Nephron progenitor cell (in vitro differentiated cells): ENCODE data around the gene SH3GL1.

ENCODE experiments used
- DNase-seq: peaks from one replicate; pipeline ENCODE4 v3.0.0; 2021
- H3K27ac Mint-ChIP-seq: 2 replicates; pipeline ENCODE4 v1.8.0; 2021; ENCODE audit warnings: mild to moderate bottlenecking, moderate library complexity, mixed read lengths
- H3K27me3 Mint-ChIP-seq: 2 replicates; pipeline ENCODE4 v1.8.0; 2021; ENCODE audit warnings: mild to moderate bottlenecking, low read depth, mixed read lengths; ENCODE audit not compliant: poor library complexity
- H3K36me3 Mint-ChIP-seq: 2 replicates; pipeline ENCODE4 v1.8.0; 2021; ENCODE audit warnings: low read depth, mixed read lengths
- H3K4me1 Mint-ChIP-seq: 2 replicates; pipeline ENCODE4 v1.8.0; 2021; ENCODE audit warnings: mixed read lengths
- H3K4me3 Mint-ChIP-seq: 2 replicates; pipeline ENCODE4 v1.8.0; 2021; ENCODE audit warnings: mild to moderate bottlenecking, moderate library complexity, mixed read lengths
- H3K9me3 Mint-ChIP-seq: 2 replicates; pipeline ENCODE4 v1.8.0; 2021; ENCODE audit warnings: mild to moderate bottlenecking, moderate library complexity, mixed read lengths
- TF ChIP-seq, protein P1 (sequence below): fragments of 200-600 bp; sonication (generic); IDR thresholded peaks from 2 replicates; pipeline ENCODE4 v1.5.0; 2021; ENCODE audit warnings: antibody characterized with exemption

SH3GL1 gene

GRCh38 chr19:4358709-4359626 lies 41.4 kb downstream of the SH3GL1 start:
- Mint-ChIP-seq H3K27ac (no peak overlapping the region), H3K27me3 (no peaks in the 10 kb centered on the region), H3K4me3 (no peak overlapping the region), H3K36me3 (peaks cover 5% of the 10 kb centered on the region), H3K9me3 (no peaks in the 10 kb centered on the region), H3K4me1 (peaks cover 13% of the 10 kb centered on the region)
- DNase-seq, result no peak
- TF ChIP-seq, protein P1, sequence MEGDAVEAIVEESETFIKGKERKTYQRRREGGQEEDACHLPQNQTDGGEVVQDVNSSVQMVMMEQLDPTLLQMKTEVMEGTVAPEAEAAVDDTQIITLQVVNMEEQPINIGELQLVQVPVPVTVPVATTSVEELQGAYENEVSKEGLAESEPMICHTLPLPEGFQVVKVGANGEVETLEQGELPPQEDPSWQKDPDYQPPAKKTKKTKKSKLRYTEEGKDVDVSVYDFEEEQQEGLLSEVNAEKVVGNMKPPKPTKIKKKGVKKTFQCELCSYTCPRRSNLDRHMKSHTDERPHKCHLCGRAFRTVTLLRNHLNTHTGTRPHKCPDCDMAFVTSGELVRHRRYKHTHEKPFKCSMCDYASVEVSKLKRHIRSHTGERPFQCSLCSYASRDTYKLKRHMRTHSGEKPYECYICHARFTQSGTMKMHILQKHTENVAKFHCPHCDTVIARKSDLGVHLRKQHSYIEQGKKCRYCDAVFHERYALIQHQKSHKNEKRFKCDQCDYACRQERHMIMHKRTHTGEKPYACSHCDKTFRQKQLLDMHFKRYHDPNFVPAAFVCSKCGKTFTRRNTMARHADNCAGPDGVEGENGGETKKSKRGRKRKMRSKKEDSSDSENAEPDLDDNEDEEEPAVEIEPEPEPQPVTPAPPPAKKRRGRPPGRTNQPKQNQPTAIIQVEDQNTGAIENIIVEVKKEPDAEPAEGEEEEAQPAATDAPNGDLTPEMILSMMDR, result no peak

GRCh38 chr19:4357921-4358326 lies 42.4 kb downstream of the SH3GL1 start:
- H3K27ac Mint-ChIP-seq, result no peak overlapping the region
- H3K4me1 Mint-ChIP-seq, result peaks cover 13% of the 10 kb centered on the region
- TF ChIP-seq, protein P1, result no peak
- no peaks in the 10 kb centered on the region for H3K27me3 Mint-ChIP-seq
- no peak for DNase-seq
- H3K36me3 Mint-ChIP-seq, result peaks cover 5% of the 10 kb centered on the region
- no peak overlapping the region for H3K4me3 Mint-ChIP-seq
- no peaks in the 10 kb centered on the region for H3K9me3 Mint-ChIP-seq

DNA sequence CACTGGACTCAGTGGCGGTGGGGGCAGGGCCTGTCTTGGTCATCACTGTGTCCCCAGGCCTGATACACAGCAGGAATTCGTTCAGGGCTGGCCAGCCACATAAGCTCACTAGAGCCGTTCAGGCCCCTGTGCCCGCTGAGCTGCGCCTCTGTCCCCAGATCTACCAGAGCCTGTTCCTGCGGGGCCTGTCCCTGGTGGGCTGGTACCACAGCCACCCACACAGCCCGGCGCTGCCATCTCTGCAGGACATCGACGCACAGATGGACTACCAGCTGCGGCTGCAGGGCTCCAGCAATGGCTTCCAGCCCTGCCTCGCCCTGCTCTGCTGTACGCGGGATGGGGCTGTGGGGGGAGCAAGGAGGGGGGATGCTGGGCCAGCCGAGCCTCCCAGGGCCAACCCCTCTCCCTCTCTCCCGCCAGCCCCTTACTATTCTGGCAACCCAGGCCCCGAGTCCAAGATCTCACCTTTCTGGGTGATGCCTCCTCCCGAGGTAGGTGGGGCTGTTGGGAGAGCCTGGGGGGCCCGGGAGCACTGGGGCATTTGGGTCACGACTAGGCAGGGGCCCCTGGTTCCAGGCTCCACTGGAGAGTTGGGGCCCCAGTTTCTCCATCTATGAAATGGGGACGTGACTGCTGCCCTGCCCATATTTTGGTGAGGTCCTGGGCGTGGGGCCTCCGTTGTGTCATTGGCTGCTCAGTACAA lies 43.1 kb downstream of the SH3GL1 start:
- H3K9me3 Mint-ChIP-seq, result no peaks in the 10 kb centered on the region
- peaks cover 5% of the 10 kb centered on the region for H3K36me3 Mint-ChIP-seq
- DNase-seq, result no peak

DNA sequence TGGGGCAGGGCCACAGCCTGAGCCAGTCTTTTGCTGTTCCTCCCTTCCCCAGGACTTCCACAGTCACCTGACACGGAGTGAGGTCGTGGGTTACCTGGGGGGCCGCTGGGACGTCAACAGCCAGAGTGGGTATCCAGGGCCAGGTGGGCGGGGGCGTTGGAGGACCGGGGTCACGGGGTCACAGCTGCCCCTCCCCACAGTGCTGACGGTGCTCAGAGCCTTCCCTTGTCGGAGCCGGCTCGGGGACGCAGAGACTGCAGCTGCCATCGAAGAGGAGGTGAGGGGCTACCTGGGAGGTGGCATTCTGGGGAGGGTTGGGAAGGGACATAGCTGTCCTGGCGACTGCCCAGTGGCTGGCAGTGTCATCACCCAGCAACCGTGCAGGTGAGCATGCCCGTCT lies 45.5 kb downstream of the SH3GL1 start:
- Mint-ChIP-seq H3K9me3 (no peaks in the 10 kb centered on the region), H3K4me1 (peaks cover 5% of the 10 kb centered on the region)

More for the DNA sequence above, 43.1 kb downstream of the SH3GL1 start:
- Mint-ChIP-seq H3K4me1 (peaks cover 16% of the 10 kb centered on the region), H3K27ac (no peak overlapping the region), H3K27me3 (no peaks in the 10 kb centered on the region), H3K4me3 (no peak overlapping the region)
- TF ChIP-seq, protein P1, result no peak

GRCh38 chr19:4354282-4354681 lies 46.1 kb downstream of the SH3GL1 start:
- H3K27me3 Mint-ChIP-seq, result no peaks in the 10 kb centered on the region
- H3K27ac Mint-ChIP-seq, result peak overlapping the region; percentile 83
- no peaks in the 10 kb centered on the region for H3K9me3 Mint-ChIP-seq
- H3K36me3 Mint-ChIP-seq, result peaks cover 20% of the 10 kb centered on the region
- H3K4me3 Mint-ChIP-seq, result no peak overlapping the region
- H3K4me1 Mint-ChIP-seq, result peaks cover 5% of the 10 kb centered on the region
- no peak for DNase-seq
- TF ChIP-seq, protein P1, result no peak

More for the DNA sequence above, 45.5 kb downstream of the SH3GL1 start:
- DNase-seq, result no peak
- TF ChIP-seq, protein P1, result no peak
- Mint-ChIP-seq H3K36me3 (peaks cover 14% of the 10 kb centered on the region), H3K27ac (no peak overlapping the region), H3K27me3 (no peaks in the 10 kb centered on the region), H3K4me3 (no peak overlapping the region)
